ENCODE results near the gene DCAKD.

Gene DCAKD

DNA sequence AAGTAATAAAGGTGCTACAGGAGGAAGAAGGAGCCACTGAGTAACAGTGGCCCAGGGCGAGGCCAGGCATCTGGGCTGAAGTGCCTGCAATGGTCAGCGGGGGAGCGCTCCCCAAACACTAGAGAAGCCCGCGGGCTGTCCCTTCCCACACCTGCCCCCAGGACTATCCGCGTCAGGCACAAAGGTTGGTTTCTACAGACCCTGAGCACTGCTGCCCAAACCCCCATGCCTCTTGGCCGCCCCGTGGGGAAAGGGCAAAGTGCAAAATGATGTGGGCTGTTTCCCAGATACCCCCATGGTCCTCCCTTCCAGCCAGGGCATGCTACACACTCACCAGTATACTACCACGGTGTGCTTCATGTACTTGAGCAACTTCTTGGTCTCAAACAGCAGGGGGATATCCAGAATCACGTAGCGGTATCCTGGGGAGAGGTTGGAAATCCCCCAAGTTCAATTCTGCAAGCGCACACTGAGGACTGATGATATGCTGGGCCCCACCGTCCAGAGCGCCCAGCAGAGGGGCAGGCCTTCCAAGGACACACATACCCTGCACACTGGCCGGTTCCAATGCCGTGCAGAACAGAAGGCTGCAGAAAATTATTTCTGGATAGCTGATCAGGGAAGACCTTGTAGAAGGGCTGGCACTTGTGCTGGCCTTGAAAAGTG is 21.5 kb downstream of the DCAKD start:
- DNase-seq, result no peak

DNA sequence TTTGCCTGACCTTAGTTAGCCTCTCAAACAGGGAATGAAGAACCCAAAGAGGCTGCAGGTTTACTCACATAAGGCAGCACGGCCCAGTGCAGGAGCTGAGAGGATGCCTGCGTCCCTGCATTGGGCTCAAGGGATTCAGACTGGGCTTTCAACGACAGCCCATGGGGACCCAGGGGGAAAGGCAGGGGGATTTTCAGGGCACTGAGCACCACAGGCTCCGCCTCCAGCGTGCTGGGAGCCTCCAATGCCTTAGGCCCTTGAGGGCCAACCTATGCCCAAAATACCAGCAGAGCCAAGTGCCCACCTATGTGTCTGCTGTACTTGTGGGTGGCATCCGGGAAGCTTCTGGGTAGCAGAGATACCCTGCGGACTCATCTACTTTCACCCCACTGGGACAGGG is 22.3 kb downstream of the DCAKD start:
- no peak for DNase-seq

DNA sequence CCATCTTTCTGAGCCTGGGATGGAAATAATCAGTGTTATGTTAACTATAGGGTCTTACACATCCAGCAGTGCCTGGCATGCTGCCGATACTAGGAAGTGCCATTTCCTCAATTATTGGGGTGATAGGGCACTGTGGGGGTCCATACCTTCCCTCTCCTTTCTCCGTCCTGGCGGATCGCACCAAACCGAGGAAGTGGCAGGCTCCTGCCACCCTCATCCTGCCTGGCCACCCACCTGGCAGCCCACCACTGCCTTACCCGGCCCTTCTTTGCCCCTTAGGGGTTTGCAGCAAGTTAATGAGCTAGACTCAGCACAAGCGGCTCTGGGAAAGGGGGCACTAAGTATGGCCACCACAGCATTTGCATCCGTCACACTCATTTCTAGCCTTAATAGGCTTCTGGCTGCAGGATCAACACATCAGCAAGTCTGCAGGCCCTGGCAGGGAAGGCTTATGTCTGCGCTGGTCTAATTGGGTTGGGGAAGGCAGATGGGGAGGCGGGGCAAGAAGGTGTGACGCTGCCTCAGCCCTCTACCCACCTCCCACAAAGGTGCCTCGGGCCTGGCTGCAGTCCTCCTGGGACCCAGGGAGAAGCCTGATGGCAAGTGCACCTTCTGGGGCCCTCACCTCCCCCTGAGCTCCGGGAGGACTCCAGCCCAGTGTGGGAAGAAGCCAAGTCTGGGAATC is 28.6 kb downstream of the DCAKD start:
- DNase-seq, result no peak

DNA sequence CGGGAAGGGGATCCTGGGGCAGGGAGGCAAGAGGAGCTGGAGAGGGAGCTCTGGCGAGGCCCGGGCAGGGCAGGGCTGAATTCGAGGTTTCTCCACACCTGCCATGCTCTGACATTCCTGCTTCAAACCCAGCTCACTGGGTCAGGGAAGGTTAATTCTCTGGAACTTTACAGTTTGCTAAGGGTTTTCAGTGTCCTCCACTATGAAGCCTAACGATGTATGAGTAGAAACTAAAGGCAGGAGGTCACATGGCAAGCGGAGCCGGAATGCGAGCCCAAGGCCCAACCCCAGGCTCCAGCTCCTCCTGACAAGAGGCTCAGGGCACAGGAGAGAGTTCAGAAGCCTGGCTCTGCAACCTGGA is 29.2 kb downstream of the DCAKD start:
- no peak for DNase-seq

DNA sequence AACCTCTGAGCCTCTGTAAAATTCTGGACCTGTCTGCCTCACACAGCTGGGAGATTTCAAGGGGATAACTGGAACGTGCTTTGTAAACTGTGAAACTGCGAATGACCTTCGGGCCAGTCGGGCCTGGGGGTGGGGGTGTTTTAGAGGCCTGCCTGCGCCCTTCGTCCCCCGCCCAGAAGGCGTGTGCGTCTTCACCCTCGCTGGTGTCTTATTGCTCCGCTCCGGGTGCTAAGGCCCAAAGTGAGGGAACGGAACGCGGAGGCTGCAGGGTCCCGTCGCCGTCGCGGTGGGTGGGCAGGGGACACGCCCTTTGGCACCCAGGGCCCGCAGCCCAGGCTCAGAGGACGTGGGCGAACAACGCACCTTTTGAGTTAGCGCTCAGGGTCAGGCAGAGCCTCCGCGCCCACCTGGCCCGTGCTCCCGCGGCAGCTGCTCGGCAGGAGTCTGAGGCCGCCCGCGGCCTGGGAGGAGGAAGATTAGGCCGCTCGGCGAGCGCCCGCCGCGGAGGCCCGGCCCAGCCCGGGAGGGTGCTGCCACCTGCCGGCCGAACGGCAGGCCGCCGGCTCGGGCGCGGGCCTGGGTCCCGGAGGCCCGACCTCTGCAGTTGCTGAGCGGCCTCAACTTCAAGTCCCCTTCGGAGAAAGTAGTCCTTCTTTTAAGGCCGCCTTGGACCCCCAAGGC is 29.7 kb downstream of the DCAKD start:
- peak; percentile 73 for DNase-seq

DNA sequence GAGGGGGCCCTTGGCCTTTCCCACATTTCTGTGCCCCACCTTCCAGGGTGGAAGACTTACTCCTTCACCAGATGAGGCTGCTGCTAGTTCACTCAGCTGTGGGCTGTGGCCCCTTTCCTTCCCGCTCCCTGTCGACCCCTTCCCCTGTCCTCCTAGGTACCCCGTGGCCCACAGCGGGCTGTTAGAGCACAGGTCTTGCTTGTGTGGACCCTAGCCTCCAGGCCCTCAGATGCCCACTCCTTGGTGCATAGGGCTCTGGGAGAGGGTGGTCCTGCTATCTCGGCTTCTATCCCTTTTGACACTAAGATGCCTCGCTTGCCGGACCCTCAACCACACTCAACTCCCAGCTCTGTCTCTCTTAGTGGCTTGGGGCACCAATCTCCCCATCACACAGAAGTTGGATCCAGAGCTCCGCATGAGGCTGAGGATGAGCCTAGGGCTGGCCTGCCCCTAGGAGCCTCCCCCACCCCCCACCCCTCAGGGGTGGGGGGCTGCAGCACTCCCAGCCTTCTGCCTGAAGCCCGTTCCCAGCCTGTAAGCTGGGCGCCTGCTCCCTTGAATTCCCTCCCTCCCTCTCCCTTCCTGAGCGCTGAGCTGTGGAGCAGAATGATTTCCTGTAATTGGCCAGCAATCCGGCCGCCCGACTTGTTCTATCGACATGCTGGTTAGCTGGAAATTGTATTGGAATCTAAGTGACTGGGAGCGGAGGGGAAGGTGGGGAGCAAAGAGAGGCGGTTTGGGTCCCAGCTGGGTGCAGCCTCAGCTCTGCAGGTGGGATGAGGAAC is 30.9 kb downstream of the DCAKD start:
- DNase-seq, result no peak

DNA sequence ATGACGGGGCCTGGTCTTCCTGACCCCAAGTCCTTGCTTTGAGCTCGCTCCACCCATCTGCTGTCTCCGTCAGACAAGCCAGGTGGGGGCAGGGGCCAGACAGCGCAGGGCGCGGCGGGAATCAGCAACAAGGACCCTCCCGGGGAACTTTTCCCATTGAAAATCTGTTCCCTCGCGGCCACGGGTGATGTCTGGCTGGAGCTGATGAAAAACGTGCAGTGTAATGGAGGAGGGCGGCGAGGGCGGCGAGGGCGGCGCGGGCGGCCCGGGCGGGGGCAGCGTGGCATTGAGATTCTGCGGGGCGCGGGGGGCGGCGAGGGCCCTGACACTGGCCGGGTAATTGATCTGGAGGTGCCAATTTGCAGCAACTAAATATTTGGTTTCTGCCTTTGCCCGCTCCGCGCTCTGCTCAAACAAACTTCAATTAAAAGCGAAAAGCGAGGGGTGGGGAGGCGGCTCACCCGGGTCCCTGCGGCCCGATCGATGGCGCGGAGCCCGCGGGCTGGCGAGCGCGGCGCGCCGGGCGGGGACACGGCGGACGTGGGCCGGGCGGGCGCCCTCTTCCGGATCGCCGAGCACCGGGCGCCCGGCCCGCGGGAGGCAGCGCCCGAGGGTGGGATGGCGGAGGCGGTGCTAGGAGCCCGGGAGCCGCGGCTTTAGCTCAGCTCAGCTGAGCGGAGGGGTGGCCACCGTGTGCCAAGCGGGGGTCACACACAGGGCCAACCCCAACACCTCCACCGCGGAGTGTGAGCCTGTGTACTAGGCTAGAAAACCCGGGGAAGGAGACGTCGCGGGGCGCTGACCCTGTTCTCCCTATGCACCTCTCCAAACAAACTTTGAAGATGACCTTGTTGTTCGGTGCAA is 32.4 kb downstream of the DCAKD start:
- DNase-seq, result peak; percentile 40

DNA sequence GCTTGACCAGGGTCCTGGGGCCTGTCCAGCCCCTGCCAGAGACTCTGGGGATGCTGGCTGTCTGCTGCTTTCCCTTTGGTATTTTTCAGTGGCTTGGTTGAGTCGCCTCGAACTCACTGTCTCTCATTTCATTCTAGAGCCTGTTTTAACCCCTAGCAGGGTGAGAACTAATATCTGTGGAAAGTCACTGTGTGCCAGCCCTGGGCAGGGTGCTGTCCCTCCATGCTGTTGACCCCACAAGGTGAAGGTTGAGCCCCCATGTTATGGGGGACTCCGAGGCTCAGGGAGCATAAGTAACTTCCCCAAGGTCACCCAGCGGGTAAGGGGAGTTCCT is 33.0 kb downstream of the DCAKD start:
- no peak for DNase-seq

DNA sequence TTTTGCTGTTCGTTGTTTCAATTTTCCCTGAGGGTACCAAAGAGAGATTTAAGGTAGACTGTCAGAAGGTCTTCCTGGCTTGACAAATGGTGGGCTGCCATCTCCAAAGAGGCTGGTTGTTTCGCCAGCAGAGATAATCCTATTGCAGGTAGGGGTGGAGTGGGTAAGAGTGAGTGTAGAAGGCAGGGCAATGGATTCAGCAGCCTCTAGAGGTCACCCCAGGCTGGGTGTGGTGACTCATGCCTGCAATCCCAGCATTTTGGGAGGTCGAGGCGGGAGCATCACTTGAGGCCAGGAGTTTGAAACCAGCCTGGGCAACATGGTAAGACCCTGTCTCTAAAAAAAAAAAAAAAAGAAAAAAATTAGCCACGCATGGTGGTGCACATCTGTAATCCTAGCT is 34.6 kb downstream of the DCAKD start:
- DNase-seq, result no peak

DNA sequence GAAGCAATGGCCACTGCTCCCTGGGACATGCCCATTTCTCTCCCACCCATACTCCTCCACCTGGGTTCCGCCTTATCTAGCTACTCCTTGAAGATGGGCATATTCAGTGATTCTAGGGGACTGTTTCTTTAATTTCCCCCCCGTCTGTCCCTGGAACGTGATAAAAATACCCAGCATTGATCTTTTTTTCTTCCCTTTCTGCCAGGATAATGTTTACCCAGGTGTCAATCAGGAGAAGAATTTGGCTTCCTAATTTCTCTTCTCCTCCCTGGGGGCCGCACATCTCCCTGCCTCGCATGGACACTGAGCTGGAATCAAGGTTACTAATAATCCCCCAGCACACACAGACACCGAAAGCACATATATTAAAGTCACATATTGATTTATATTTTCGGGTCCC is 35.2 kb downstream of the DCAKD start:
- no peak for DNase-seq

DNA sequence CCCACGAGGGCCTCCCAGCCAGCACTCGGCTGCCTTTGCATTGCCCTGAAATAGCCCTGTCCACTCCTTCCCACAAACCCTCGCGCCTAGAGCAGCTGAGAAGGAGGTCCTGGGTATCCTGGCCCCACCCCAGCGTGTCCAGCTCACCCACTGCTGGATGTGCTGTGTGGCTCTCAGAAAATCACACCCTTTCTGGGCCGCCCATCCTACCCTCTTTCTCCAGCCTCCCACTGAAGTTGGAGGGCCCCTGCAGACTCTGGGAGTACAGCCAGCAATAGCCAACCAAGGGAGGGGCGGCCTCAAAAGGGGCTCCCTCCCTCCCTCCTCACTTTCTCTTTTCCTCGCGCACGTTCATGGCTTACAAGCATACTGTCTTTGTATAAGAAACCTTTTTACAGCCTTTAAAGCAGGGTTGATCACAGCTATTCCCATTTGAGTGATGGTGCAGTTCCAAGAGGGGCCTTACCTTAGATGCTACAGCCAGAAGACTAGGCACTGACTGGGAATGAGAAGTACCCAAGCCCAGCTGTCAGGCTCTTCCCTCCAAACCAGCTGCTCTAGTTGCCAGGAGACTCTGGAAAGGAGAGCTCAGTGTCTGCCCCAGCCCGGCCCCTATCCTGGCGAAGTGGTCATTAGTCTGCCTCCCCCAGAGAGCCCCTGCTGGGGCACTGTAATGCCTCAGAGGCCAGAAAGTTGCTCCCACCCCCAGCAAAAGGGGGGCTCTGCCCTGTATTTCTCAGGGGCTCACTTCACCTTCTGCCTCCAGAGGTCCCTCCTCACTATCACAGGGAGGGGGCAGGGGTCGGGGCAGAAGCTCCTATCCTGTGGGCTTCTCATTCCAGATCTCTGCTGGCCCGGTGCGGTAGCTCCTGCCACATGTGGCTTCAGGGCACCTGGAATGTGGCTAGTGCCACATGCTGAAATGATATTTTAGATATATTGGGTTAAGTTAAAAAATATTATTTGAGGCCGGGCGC is 38.1 kb downstream of the DCAKD start:
- no peak for DNase-seq

DNA sequence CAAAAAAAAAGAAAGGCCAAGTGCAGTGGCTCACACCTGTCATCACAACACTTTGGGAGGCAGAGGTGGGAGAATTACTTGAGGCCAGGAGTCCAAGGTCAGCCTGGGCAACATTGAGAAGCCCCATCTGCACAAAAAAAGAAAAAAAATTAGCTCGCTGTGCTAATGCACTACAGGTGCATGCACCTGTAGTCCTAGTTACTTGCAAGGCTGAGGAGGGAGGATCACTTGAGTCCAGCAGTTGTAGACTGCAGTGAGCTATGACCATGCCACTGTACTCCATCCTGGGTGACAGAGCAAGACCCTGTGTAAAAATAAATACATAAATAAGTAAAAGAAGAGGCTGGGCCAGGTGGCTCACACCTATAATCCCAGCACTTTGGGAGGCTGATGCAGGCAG is 39.7 kb downstream of the DCAKD start:
- DNase-seq, result no peak

DNA sequence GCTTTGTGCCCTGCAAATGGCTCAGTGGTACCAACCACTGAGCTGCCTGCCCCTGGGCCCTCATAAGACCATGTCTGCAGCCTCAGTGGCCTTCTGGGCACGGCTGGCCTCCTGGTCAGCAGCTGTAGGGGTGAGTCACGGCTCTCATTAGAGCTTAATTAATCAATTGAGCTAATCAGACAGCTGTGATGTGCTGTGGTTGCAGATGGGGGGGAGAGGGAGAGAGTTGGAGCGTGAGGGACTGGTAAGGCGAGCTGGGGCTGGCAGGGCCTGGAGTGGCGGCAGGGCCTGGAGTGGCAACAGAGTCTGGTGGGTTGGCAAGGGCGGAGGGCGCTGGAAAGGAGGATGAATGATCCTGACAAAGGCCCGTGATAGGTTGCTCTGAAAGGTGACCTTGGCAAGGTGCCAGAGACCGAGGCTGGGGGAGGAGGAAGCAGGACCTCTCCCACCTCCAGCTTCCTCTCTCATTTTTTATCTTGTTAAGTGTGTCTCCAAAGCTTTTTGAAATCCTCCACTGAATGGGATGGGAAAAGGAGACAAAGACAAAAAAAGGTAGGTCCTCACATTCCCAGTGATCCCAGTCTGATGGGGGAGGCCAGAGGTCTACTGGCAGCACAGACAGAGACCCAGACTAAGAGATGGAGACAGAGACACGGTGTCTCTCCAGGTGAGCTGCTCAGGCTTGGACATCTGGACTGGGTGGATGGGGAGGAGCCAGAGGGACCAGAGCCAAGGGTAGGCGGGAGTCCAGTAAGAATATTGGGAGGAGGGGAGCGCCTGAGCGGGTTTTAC is 41.6 kb downstream of the DCAKD start:
- no peak for DNase-seq

DNA sequence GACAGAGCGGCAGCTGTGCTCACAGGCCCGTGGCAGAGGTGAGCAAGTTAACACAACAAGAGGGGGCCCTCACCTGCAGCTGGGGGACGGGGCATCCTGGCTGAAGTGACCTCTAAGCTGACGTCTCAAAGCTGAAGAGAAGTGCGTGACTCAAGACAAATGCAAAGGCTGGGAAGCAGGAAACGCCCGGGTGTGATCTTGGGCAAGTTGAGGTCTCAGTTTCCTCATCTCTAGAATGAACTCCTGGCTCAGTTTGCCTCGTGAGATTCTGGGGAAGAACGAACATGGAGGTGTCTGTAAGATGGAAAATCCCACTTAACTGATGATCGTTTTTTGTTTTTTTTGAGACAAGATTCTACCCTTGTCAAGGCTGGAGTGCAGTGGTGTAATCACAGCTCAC is 43.2 kb downstream of the DCAKD start:
- no peak for DNase-seq

DNA sequence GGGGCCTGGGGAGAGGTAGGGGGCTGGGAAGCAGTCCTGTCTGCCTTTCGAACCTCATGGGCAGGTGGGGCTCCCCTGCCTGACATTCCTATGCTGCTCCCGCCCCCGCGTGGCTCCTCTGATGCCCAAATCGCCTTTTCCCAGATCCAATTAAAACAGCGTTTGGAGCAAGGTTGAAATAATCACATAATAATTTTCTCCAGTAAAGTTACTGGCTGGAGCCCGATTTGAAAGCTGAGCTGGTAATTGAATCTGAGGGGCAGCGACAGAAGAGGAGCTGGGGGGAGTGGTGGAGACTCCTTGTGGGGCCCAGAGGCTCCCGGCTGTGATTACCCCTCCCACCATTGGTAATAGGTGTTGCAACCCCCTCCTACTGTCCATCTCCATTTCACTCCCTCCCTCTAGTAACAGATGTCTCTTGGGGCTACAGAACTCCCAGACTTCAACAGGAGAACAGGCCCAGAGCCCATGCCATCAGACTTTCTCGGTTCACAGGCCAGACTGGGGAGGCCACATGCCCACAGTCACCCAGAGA is 44.4 kb downstream of the DCAKD start:
- DNase-seq, result no peak

DNA sequence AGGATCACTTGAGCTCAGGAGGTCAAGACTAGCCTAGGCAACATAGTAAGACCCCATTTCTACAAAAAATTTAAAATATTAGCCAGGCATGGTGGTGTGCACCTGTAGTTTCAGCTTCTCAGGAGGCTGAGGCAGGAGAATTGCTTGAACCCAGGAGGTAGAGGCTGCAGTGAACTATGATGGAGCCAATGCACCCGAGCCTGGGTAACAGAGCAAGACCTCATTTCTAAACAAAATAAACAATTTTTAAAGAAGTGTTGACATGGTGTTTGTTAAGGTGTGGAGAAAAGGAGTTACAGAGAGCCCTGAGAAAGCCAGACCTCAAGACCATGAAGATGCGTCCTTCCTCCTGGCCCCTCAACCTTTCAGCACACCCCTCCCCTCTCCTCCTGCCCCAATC is 45.7 kb downstream of the DCAKD start:
- DNase-seq, result no peak

DNA sequence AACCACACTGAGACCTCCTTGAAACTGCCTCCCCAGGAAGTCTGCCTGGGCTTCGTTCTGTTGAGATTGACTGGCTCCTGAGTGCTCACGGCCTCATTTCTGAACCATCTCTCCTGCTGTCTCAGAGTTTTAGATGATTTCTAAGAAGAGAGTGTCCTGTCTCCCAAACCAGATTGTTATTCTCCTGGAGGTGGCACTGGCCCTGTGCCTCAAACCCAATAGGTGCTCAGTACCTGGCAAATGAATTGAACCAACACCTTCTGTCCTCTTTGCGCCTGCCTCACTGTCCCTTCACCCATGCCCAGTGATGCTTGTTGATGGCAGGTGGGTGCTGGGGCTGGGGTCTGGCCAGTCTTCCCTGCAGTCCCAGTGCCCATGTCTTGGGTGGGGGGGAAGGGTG is 47.0 kb downstream of the DCAKD start:
- DNase-seq, result no peak

DNA sequence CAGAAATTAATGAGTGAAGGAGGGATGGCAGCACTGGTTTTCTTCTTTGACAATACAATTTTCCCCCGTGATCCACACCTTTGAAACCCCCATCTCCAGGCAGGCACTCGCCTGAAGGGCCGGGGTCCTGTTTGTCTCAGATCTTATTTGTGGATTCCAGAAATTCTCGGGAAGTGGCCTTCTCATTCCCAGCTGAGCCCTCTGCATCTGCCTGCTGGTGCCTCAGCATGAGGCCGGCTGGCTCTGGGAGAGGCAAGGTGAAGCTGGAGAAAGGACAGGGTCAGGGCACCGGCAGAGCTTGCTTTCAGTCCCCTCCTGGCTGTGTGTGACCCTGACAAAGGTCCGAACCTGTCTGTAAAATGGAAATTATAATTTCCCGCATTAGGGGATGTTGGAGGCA is 47.6 kb downstream of the DCAKD start:
- no peak for DNase-seq

DNA sequence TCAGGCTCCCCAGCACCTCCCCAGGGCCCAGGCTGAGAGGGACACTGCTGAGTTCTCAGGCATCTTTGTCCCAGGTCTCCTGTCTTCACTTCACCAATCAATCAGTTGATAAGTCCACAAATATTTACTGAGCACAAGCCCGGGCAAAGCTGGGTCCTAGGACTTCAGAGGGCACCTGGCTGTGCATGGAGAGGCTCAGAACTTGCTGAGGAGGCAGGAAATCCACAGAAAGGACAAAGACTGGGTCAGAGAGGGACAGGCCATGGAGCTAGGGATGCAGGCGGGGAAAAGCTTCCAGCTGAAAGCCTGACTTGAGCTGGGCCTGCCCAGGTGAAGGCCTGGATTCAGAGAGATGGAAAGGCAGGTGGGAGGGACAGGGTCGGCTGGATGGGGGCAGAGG is 50.1 kb downstream of the DCAKD start:
- DNase-seq, result no peak

DNA sequence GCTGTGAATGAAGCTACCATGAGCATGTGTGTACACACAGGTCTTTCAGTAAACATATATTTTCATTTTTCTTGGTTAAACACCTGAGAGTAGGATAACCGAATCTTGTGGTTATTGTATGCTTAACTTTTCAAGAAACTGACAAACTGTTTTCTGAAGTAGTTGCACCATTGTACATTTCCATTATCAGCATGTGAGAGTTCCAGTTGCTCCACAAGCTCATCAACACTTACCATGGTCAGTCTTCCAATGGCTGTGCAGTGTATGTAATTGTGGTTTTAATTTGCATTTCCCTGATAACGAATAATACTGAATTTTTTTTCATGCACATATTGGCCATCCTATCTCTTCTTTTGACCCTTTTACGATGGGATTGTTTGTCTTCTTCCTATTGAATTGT is 52.0 kb downstream of the DCAKD start:
- no peak for DNase-seq

DNA sequence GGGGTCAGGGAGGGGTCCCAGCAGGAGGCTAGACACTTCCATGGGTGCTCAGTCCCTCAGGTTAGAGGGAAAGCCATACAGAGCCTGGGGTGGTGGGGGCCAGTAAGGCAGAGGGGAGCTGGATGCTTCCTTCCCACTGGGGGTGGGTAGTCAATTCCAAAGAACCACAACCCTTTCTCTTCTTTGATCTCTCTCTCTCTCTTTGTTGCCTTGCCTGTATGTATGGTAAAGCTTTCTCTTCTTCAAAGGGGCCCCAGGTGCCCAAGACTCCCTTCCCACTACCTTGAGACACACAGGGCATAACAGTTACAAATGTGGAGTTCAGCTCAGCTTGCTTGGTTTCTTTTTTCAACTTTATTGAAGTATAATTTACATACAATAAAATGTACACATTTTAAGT is 52.8 kb downstream of the DCAKD start:
- DNase-seq, result no peak
